ENCODE measurements around the gene FAM76A. TPM values are rescaled to one million over a fixed set of nuclear protein-coding genes. Genes with fewer than 3 reads are reported as not detected.

Gene FAM76A
- total RNA-seq, 4 donors from 2014 or later, result 12.5 to 24.2 (median 16.6) TPM

GRCh38 chr1:27684176-27684575 lies 41.6 kb upstream of the FAM76A start:
- TF ChIP-seq EP300 (IDR thresholded peaks at IDR 0.05) (no peak), CTCF (IDR thresholded peaks at IDR 0.05) (no peak), POLR2A (IDR thresholded peaks at IDR 0.05) (no peak), POLR2AphosphoS5 (IDR thresholded peaks at IDR 0.05) (no peak)
- H3K36me3 ChIP-seq, result no peaks in the 10 kb centered on the region
- WGBS, 2 donors (ENCODE audit: low coverage in 1 of 2), result 86 to 95% methylated on average over 2 of the region's 2 CpGs
- H3K4me3 ChIP-seq, result no peak overlapping the region
- peaks cover 0 to 28% (median 0%) of the 10 kb centered on the region in 3 donors for H3K9me3 ChIP-seq
- ATAC-seq, result no peak
- H3K4me1 ChIP-seq, result no peaks in the 10 kb centered on the region
- no peak overlapping the region for H3K27ac ChIP-seq
- H3K27me3 ChIP-seq, result peaks cover 14% of the 10 kb centered on the region

- TF ChIP-seq POLR2A (IDR thresholded peaks at IDR 0.05) (no peak), EP300 (IDR thresholded peaks at IDR 0.05) (no peak), CTCF (IDR thresholded peaks at IDR 0.05) (no peak), POLR2AphosphoS5 (IDR thresholded peaks at IDR 0.05) (no peak)
- Histone ChIP-seq H3K36me3 (no peaks in the 10 kb centered on the region), H3K27me3 (peaks cover 14% of the 10 kb centered on the region), H3K9me3 (peaks cover 0 to 11% (median 0%) of the 10 kb centered on the region in 3 donors), H3K27ac (no peak overlapping the region), H3K4me1 (no peaks in the 10 kb centered on the region), H3K4me3 (no peak overlapping the region)
- no peak for ATAC-seq
- WGBS, 2 donors (ENCODE audit: low coverage in 1 of 2), result 59% methylated on average over 5 of the region's 21 CpGs; no CpG with 5 or more reads in 1 of the 2 donors
These were observed 39.4 kb upstream of the FAM76A start for GRCh38 chr1:27686223-27686990.

GRCh38 chr1:27687906-27688305 lies 37.9 kb upstream of the FAM76A start:
- Histone ChIP-seq H3K4me1 (no peaks in the 10 kb centered on the region), H3K36me3 (no peaks in the 10 kb centered on the region), H3K27me3 (peaks cover 14% of the 10 kb centered on the region), H3K9me3 (no peaks in the 10 kb centered on the region), H3K27ac (no peak overlapping the region), H3K4me3 (no peak overlapping the region)
- no peak for ATAC-seq
- no peak for TF ChIP-seq EP300 (IDR thresholded peaks at IDR 0.05)
- no peak for TF ChIP-seq POLR2AphosphoS5 (IDR thresholded peaks at IDR 0.05)
- no peak for TF ChIP-seq CTCF (IDR thresholded peaks at IDR 0.05)
- no peak for TF ChIP-seq POLR2A (IDR thresholded peaks at IDR 0.05)
- WGBS, 2 donors (ENCODE audit: low coverage in 1 of 2), result 87 to 92% methylated on average over 2 to 4 of the region's 5 CpGs

- no peaks in the 10 kb centered on the region for H3K36me3 ChIP-seq
- no peaks in the 10 kb centered on the region for H3K4me1 ChIP-seq
- peaks cover 14% of the 10 kb centered on the region for H3K27me3 ChIP-seq
- H3K27ac ChIP-seq, result no peak overlapping the region
- WGBS, 2 donors (ENCODE audit: low coverage in 1 of 2), result 31 to 37% methylated on average over 3 to 4 of the region's 4 CpGs
- H3K9me3 ChIP-seq, result no peaks in the 10 kb centered on the region
- no peak for ATAC-seq
- no peak for TF ChIP-seq POLR2AphosphoS5 (IDR thresholded peaks at IDR 0.05)
- no peak for TF ChIP-seq CTCF (IDR thresholded peaks at IDR 0.05)
- no peak for TF ChIP-seq EP300 (IDR thresholded peaks at IDR 0.05)
- no peak for TF ChIP-seq POLR2A (IDR thresholded peaks at IDR 0.05)
- H3K4me3 ChIP-seq, result no peak overlapping the region
These were observed 36.2 kb upstream of the FAM76A start for GRCh38 chr1:27689423-27690173.

Measured in gastroesophageal sphincter (tissue), 4 donors.